ENCODE data around the gene UPK2. TPM values are rescaled to one million over a fixed set of nuclear protein-coding genes. Genes with fewer than 3 reads are reported as not detected.

The UPK2 gene
- total RNA-seq, 1 experiment from 2014 or later, result 3.5 TPM

DNA sequence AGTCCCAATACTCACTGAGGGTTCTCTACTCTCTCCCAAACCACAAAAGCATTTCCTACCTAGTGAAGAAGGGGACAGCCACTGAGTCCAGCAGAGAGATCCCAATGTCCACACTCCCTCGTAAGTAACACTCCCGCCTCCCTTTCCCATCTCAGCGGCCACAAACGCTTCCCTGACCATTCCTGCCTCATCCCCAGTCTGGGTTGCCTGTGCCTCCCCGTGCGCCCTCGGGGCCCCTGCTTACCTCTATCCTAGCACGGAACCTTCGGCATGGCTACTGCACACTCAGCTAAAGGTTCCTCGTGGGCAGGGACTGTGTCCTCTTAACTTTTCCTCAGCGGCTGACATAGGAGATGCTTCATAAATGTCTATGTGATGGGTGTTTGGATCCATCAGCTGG, 1.5 kb downstream of the UPK2 start:
- Mint-ChIP-seq H3K27me3 (ENCODE audit: unreplicated experiment) (peaks cover 29% of the 10 kb centered on the region), H3K4me1 (ENCODE audit: low read depth, unreplicated experiment) (peaks cover 10% of the 10 kb centered on the region), H3K27ac (ENCODE audit: unreplicated experiment) (no peak overlapping the region), H3K36me3 (ENCODE audit: insufficient read depth, unreplicated experiment) (no peaks in the 10 kb centered on the region), H3K9me3 (ENCODE audit: low read depth, unreplicated experiment) (no peaks in the 10 kb centered on the region), H3K4me3 (ENCODE audit: low read depth, unreplicated experiment) (no peak overlapping the region)
- CTCF ChIA-PET, result interaction anchor here (0.6 kb wide), 1 partner anchor 1254 kb away, joined by 3 read pairs; no protein-coding TSS in a partner anchor
- no peak for DNase-seq
- TF ChIP-seq, protein P1, sequence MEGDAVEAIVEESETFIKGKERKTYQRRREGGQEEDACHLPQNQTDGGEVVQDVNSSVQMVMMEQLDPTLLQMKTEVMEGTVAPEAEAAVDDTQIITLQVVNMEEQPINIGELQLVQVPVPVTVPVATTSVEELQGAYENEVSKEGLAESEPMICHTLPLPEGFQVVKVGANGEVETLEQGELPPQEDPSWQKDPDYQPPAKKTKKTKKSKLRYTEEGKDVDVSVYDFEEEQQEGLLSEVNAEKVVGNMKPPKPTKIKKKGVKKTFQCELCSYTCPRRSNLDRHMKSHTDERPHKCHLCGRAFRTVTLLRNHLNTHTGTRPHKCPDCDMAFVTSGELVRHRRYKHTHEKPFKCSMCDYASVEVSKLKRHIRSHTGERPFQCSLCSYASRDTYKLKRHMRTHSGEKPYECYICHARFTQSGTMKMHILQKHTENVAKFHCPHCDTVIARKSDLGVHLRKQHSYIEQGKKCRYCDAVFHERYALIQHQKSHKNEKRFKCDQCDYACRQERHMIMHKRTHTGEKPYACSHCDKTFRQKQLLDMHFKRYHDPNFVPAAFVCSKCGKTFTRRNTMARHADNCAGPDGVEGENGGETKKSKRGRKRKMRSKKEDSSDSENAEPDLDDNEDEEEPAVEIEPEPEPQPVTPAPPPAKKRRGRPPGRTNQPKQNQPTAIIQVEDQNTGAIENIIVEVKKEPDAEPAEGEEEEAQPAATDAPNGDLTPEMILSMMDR (IDR thresholded peaks at IDR 0.05; ENCODE audit: unreplicated experiment), result no peak
- intact Hi-C loops (cut with micrococcal nuclease; ENCODE audit: unreplicated experiment), result loop anchor here (2.0 to 10.0 kb wide), 2 partner anchors 29 to 273 kb away; no protein-coding TSS in a partner anchor
- BruUV-seq (replicated peaks), result no TSS peak

DNA sequence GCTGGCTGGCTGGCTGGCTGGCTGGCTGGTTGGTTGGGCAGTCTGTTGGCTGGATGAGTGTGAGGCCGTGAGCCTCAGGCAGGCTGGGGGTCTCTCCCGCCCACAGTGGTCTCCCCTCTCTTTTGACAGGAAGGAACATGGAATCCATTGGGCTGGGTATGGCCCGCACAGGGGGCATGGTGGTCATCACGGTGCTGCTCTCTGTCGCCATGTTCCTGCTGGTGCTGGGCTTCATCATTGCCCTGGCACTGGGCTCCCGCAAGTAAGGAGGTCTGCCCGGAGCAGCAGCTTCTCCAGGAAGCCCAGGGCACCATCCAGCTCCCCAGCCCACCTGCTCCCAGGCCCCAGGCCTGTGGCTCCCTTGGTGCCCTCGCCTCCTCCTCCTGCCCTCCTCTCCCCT, 1.9 kb downstream of the UPK2 start:
- Mint-ChIP-seq H3K27me3 (ENCODE audit: unreplicated experiment) (peaks cover 29% of the 10 kb centered on the region), H3K4me3 (ENCODE audit: low read depth, unreplicated experiment) (no peak overlapping the region), H3K27ac (ENCODE audit: unreplicated experiment) (no peak overlapping the region), H3K9me3 (ENCODE audit: low read depth, unreplicated experiment) (no peaks in the 10 kb centered on the region), H3K36me3 (ENCODE audit: insufficient read depth, unreplicated experiment) (no peaks in the 10 kb centered on the region), H3K4me1 (ENCODE audit: low read depth, unreplicated experiment) (peaks cover 10% of the 10 kb centered on the region)
- TF ChIP-seq, protein P1 (IDR thresholded peaks at IDR 0.05; ENCODE audit: unreplicated experiment), result no peak
- CTCF ChIA-PET, result interaction anchor here (0.6 kb wide), 1 partner anchor 1254 kb away, joined by 3 read pairs; no protein-coding TSS in a partner anchor
- no TSS peak for BruUV-seq (replicated peaks)
- DNase-seq, result no peak
- intact Hi-C loops (cut with micrococcal nuclease; ENCODE audit: unreplicated experiment), result loop anchor here (2.0 to 10.0 kb wide), 2 partner anchors 29 to 273 kb away; no protein-coding TSS in a partner anchor

DNA sequence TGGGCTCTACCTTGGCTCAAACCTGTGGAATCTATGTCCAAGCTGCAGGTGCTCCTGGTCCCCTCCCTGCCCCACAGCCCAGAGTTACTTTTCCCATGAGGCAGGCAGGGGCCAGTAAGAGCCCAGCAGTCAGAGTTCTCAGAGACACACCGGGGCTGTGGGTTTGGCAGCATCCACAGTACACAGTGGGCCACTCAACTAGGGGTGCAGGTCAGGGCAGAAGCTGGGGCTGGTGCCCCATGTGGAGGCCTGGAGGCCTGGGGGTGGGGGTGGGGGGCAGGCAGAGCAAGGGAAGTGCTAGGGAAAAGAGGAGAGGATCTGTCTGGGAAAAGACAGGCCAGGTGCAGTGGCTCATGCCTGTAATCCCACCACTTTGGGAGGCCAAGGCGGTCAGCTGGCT, 2.5 kb downstream of the UPK2 start:
- BruUV-seq (replicated peaks), result no TSS peak
- Mint-ChIP-seq H3K4me3 (ENCODE audit: low read depth, unreplicated experiment) (no peak overlapping the region), H3K27ac (ENCODE audit: unreplicated experiment) (no peak overlapping the region), H3K27me3 (ENCODE audit: unreplicated experiment) (peaks cover 29% of the 10 kb centered on the region), H3K9me3 (ENCODE audit: low read depth, unreplicated experiment) (no peaks in the 10 kb centered on the region), H3K4me1 (ENCODE audit: low read depth, unreplicated experiment) (peaks cover 10% of the 10 kb centered on the region), H3K36me3 (ENCODE audit: insufficient read depth, unreplicated experiment) (no peaks in the 10 kb centered on the region)
- DNase-seq, result no peak
- TF ChIP-seq, protein P1 (IDR thresholded peaks at IDR 0.05; ENCODE audit: unreplicated experiment), result no peak
- CTCF ChIA-PET, result no interaction called here
- intact Hi-C loops (cut with micrococcal nuclease; ENCODE audit: unreplicated experiment), result loop anchor here (10.0 kb wide), 1 partner anchor 274 kb away; no protein-coding TSS in a partner anchor

GRCh38 chr11:118961189-118961588, 5.1 kb downstream of the UPK2 start:
- intact Hi-C loops (cut with micrococcal nuclease; ENCODE audit: unreplicated experiment), result no loop called here
- Mint-ChIP-seq H3K4me1 (ENCODE audit: low read depth, unreplicated experiment) (peaks cover under 1% of the 10 kb centered on the region), H3K36me3 (ENCODE audit: insufficient read depth, unreplicated experiment) (no peaks in the 10 kb centered on the region), H3K4me3 (ENCODE audit: low read depth, unreplicated experiment) (no peak overlapping the region), H3K27ac (ENCODE audit: unreplicated experiment) (no peak overlapping the region), H3K9me3 (ENCODE audit: low read depth, unreplicated experiment) (no peaks in the 10 kb centered on the region), H3K27me3 (ENCODE audit: unreplicated experiment) (peaks cover 29% of the 10 kb centered on the region)
- BruUV-seq (replicated peaks), result no TSS peak
- CTCF ChIA-PET, result no interaction called here
- TF ChIP-seq, protein P1 (IDR thresholded peaks at IDR 0.05; ENCODE audit: unreplicated experiment), result no peak
- DNase-seq, result no peak
